ENCODE measurements around the gene NKAIN4.

The NKAIN4 gene

GRCh38 chr20:63261060-63261794 is 7.0 kb upstream of the NKAIN4 start:
- TF ChIP-seq CTCF (IDR thresholded peaks at IDR 0.05; ENCODE audit: borderline replicate concordance, insufficient read depth, low read depth, low read length) = no peak

GRCh38 chr20:63260521-63260920 is 6.3 kb upstream of the NKAIN4 start:
- no peak overlapping the region for H3K4me3 ChIP-seq (ENCODE audit: low read depth, low read length)
- TF ChIP-seq CTCF (IDR thresholded peaks at IDR 0.05; ENCODE audit: borderline replicate concordance, insufficient read depth, low read depth, low read length) = no peak

More at GRCh38 chr20:63261060-63261794, 7.0 kb upstream of the NKAIN4 start:
- H3K4me3 ChIP-seq (ENCODE audit: low read depth, low read length) = no peak overlapping the region

- H3K4me3 ChIP-seq (ENCODE audit: low read depth, low read length) = no peak overlapping the region
- no peak for TF ChIP-seq CTCF (IDR thresholded peaks at IDR 0.05; ENCODE audit: borderline replicate concordance, insufficient read depth, low read depth, low read length)
These were observed 5.6 kb upstream of the NKAIN4 start for GRCh38 chr20:63259734-63260460.

- no peak overlapping the region for H3K4me3 ChIP-seq (ENCODE audit: low read depth, low read length)
- TF ChIP-seq CTCF (IDR thresholded peaks at IDR 0.05; ENCODE audit: borderline replicate concordance, insufficient read depth, low read depth, low read length) = no peak
These were observed 4.5 kb upstream of the NKAIN4 start for GRCh38 chr20:63258781-63259180.

- H3K4me3 ChIP-seq (ENCODE audit: low read depth, low read length) = no peak overlapping the region
- TF ChIP-seq CTCF (IDR thresholded peaks at IDR 0.05; ENCODE audit: borderline replicate concordance, insufficient read depth, low read depth, low read length) = no peak
These were observed 3.4 kb upstream of the NKAIN4 start for GRCh38 chr20:63257629-63258028.

GRCh38 chr20:63256954-63257353 is 2.7 kb upstream of the NKAIN4 start:
- H3K4me3 ChIP-seq (ENCODE audit: low read depth, low read length) = no peak overlapping the region
- no peak for TF ChIP-seq CTCF (IDR thresholded peaks at IDR 0.05; ENCODE audit: borderline replicate concordance, insufficient read depth, low read depth, low read length)

Data from GM12875 (cell line).